Measurements from ENCODE around the gene PDZRN3.
A peak's percentile ranks its signal among the peaks of the same experiment; 100 is the strongest.

Gene PDZRN3

GRCh38 chr3:73559749-73560148, 65.0 kb downstream of the PDZRN3 start:
- Mint-ChIP-seq H3K27me3 (no peaks in the 10 kb centered on the region), H3K9me3 (no peaks in the 10 kb centered on the region), H3K27ac (no peak overlapping the region), H3K4me1 (no peaks in the 10 kb centered on the region), H3K4me3 (no peak overlapping the region)
- ATAC-seq (no peak), DNase-seq (no peak)

- DNase-seq (no peak), ATAC-seq (no peak)
- Mint-ChIP-seq H3K4me3 (no peak overlapping the region), H3K27me3 (no peaks in the 10 kb centered on the region), H3K4me1 (no peaks in the 10 kb centered on the region), H3K9me3 (no peaks in the 10 kb centered on the region), H3K27ac (no peak overlapping the region)
Observed at GRCh38 chr3:73558727-73559075, 66.0 kb downstream of the PDZRN3 start.

DNA sequence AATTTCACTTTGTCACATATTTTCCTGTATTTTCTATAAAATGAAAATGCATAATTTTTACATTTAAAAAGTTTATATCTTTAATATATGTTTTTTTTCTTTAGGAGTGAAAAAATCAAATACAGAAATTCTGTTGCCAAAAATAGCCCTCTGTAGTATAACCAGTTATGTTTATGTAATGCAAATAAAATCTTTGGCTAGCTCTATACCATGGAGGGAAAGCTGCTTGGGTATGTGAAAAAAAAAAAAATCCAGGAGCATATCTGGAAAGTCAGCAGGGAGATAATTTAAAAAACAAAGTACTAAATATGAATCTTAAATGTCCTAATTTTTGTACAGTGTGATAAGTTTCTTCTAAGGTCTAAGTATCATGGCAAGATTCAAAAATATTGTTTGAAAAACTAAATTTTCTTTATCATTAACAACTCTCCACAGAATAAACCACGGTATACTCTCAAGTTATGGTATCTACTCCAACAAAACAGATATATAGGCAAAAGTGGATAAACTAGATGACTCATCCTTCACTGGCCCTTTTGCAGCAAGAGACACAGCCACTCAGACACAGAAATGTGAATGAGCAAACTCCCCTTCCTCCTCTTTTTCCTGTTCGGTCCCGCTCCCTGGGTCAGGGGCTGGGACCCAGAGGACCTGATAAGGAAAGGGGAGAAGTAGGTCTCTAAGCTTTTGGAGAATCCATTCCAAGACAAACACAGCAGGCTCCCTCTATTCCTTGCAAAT, 66.6 kb downstream of the PDZRN3 start:
- H3K27ac Mint-ChIP-seq = no peak overlapping the region
- H3K27me3 Mint-ChIP-seq = no peaks in the 10 kb centered on the region
- ATAC-seq (no peak), DNase-seq (no peak)
- H3K4me3 Mint-ChIP-seq = no peak overlapping the region
- no peaks in the 10 kb centered on the region for H3K9me3 Mint-ChIP-seq
- H3K4me1 Mint-ChIP-seq = no peaks in the 10 kb centered on the region

- Mint-ChIP-seq H3K9me3 (no peaks in the 10 kb centered on the region), H3K27ac (no peak overlapping the region), H3K4me3 (no peak overlapping the region), H3K27me3 (no peaks in the 10 kb centered on the region), H3K4me1 (no peaks in the 10 kb centered on the region)
- DNase-seq (no peak), ATAC-seq (no peak)
Observed at GRCh38 chr3:73556520-73557372, 68.0 kb downstream of the PDZRN3 start.

GRCh38 chr3:73555076-73555475, 69.7 kb downstream of the PDZRN3 start:
- Mint-ChIP-seq H3K27me3 (no peaks in the 10 kb centered on the region), H3K4me1 (no peaks in the 10 kb centered on the region), H3K27ac (no peak overlapping the region), H3K9me3 (no peaks in the 10 kb centered on the region), H3K4me3 (no peak overlapping the region)
- ATAC-seq = no peak
- no peak for DNase-seq

DNA sequence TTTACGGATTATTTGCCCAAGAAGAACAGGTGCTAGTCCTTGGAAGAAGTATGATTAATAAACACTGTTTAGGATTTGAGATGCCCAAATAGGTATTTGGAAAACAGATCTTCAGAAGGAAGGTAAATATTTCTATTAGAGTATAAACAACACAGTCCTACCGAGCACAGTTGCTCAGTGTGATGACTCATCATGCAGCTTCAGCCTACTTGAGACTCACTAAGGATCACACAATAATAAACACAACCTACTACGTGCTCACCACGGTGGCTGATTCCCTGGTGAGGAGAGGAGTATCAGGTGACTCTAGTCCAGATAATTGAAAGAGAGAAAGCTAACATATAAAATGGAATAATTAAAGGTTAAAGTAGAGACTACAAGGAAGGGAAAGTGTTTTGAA, 72.0 kb downstream of the PDZRN3 start:
- no peak overlapping the region for H3K27ac Mint-ChIP-seq
- no peaks in the 10 kb centered on the region for H3K27me3 Mint-ChIP-seq
- no peaks in the 10 kb centered on the region for H3K9me3 Mint-ChIP-seq
- H3K4me1 Mint-ChIP-seq = no peaks in the 10 kb centered on the region
- no peak for DNase-seq
- no peak overlapping the region for H3K4me3 Mint-ChIP-seq
- ATAC-seq = no peak

DNA sequence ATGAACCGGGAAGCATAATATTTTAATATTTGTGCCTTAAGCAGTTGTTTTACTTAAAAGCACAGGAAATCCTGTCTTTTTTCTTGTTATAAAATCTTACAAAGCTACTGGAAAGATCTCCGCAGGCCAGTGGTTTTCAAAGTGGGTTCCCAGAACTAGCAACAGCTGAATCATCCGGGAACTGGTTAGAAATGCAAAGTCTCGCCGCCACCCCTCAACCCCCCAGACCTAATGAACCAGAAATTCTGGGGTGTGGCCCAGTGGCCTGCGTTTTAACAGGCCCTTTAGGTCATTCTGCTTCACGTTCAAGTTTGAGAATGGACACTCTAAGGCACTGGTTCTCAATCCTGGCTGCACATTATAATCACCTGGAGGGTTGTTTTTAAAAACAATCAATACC, 74.7 kb downstream of the PDZRN3 start:
- Mint-ChIP-seq H3K27me3 (no peaks in the 10 kb centered on the region), H3K4me1 (no peaks in the 10 kb centered on the region), H3K27ac (no peak overlapping the region), H3K4me3 (no peak overlapping the region), H3K9me3 (no peaks in the 10 kb centered on the region)
- ATAC-seq (no peak), DNase-seq (no peak)

DNA sequence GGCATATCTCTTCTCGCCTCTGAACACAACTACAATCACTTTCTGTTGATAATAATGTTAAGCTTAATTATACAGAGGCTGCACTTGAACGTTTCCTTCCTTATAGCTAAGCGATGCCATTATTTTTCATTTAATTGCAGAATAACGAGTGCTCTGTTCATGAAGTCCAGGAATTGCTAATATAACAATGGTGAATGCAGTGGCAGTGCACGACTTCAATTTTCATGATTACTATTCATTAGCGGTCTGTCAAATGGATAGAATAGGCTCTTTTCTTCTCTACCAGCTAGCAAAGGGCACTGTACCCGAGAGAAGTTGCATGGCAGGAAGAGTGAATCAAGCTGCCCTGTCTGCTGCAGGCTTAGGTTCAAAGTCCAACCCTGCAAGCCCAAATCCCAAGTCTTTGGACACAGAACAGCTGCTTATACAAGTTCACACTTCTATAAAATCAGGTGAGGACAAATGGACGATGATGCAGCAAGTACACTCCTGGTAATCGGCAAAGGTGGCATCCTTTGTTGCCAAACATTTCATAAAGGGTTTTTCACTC, 75.6 kb downstream of the PDZRN3 start:
- no peaks in the 10 kb centered on the region for H3K27me3 Mint-ChIP-seq
- H3K4me1 Mint-ChIP-seq = no peaks in the 10 kb centered on the region
- H3K4me3 Mint-ChIP-seq = no peak overlapping the region
- no peak overlapping the region for H3K27ac Mint-ChIP-seq
- DNase-seq = no peak
- no peak for ATAC-seq
- no peaks in the 10 kb centered on the region for H3K9me3 Mint-ChIP-seq

GRCh38 chr3:73548436-73548835, 76.3 kb downstream of the PDZRN3 start:
- Mint-ChIP-seq H3K27me3 (no peaks in the 10 kb centered on the region), H3K9me3 (no peaks in the 10 kb centered on the region), H3K4me1 (no peaks in the 10 kb centered on the region), H3K27ac (no peak overlapping the region), H3K4me3 (no peak overlapping the region)
- DNase-seq = no peak
- ATAC-seq = no peak

DNA sequence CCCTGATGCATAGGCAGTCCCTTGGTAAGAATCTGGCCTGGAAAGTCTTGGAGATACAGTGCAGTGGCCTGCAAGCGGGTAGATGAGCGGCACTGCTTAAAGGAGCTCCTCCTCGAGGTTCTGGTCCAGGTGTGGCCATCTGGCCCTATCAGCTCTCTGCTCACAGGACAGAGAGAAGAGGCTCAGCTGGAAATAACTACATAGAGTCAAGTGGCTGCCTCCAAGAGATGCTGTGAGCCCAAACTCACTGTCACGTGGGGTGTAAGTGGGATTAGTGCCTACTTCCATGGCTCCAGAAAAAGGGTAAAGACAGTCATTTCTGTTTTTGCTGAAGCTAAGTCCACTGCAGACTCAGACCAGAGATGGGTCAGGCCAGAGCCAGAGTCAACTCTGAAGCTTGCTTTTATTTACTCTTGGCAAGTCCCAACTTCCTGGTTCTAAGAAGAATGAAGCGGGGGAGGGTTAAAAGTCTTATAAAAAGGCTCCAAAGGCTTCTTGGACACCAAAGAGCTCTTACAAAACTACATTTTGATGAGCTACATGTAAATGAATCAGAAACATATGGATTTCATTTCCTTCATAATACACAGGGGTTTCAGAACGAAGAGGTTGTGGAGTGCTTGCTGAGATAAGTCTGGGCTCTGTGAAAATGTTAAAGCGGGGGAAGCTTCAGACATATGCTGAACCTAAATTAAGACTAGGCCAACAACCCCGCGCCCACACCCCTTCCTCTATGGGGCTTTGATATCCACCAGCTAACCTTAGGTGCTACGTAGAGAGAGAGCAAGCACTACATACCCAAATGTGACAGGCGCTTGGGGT, 77.1 kb downstream of the PDZRN3 start:
- H3K9me3 Mint-ChIP-seq = no peaks in the 10 kb centered on the region
- no peaks in the 10 kb centered on the region for H3K27me3 Mint-ChIP-seq
- peak overlapping the region in 1 of 2 donors; percentile 44 for H3K27ac Mint-ChIP-seq
- no peak for ATAC-seq
- no peaks in the 10 kb centered on the region for H3K4me1 Mint-ChIP-seq
- no peak overlapping the region for H3K4me3 Mint-ChIP-seq
- DNase-seq = no peak

- Mint-ChIP-seq H3K27ac (no peak overlapping the region), H3K4me3 (no peak overlapping the region), H3K27me3 (no peaks in the 10 kb centered on the region), H3K9me3 (no peaks in the 10 kb centered on the region), H3K4me1 (no peaks in the 10 kb centered on the region)
- ATAC-seq = no peak
- DNase-seq = no peak
Observed at GRCh38 chr3:73546961-73547360, 77.8 kb downstream of the PDZRN3 start.

DNA sequence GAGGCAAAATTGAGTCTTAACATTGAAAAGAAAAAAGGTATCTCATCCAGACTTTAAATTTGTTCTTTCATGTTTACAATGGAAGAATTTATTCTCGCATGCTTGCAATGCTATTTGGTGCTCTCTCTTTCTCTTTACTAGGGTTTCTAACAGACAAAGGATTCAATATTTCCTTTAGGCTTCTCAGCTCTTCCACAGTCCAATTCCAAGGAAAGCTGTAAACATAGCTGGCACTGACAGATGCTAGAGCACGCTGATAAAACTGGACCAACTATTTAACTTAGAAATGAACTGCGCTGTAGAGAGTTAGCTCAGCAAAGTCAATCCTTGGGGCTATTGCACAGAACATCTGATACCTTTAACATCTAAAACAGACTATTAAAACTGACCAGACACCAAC, 81.3 kb downstream of the PDZRN3 start:
- H3K4me3 Mint-ChIP-seq = no peak overlapping the region
- H3K4me1 Mint-ChIP-seq = no peaks in the 10 kb centered on the region
- no peak for ATAC-seq
- no peak overlapping the region for H3K27ac Mint-ChIP-seq
- H3K27me3 Mint-ChIP-seq = no peaks in the 10 kb centered on the region
- no peaks in the 10 kb centered on the region for H3K9me3 Mint-ChIP-seq
- no peak for DNase-seq

- H3K27me3 Mint-ChIP-seq = no peaks in the 10 kb centered on the region
- no peak overlapping the region for H3K27ac Mint-ChIP-seq
- no peak for DNase-seq
- no peak overlapping the region for H3K4me3 Mint-ChIP-seq
- no peaks in the 10 kb centered on the region for H3K4me1 Mint-ChIP-seq
- ATAC-seq = no peak
- no peaks in the 10 kb centered on the region for H3K9me3 Mint-ChIP-seq
Observed at GRCh38 chr3:73542136-73542535, 82.6 kb downstream of the PDZRN3 start.

DNA sequence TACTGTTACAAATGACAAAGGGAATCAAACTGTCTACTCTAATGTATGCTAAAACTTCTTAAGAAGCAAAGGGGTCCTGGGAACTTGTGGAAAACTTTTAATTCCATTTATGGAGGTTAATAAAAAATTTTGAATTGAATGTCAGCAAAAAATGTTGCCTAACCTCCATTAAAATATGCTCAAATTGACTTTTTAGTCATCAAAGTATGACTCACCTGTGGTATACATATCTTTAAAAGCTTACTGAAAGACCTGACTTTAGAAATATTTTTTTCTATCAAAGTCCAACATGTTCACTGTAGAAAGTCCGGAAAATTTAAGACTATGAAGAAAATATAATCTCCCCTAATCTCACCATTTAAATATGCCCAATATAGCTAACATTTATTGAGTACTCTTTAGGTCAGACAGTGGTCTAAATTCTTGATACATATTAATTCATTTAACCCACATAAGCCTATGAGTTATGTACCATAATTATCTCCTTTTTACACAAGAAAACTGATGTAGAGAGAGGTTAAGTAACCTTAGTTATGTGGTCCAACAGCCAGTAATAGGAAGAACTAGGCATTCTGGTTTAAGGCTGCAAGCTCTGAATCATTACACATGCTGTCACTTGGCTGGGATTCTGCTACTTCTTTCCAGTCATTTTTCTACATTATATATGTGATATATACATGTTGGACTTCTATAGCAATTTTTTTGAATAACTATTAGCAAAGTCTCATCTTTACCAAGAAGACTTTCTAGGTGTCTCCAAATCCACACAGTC, 83.6 kb downstream of the PDZRN3 start:
- no peak for DNase-seq
- Mint-ChIP-seq H3K27ac (no peak overlapping the region), H3K4me3 (no peak overlapping the region), H3K9me3 (no peaks in the 10 kb centered on the region), H3K27me3 (no peaks in the 10 kb centered on the region), H3K4me1 (no peaks in the 10 kb centered on the region)
- no peak for ATAC-seq

- H3K27me3 Mint-ChIP-seq = no peaks in the 10 kb centered on the region
- H3K4me3 Mint-ChIP-seq = no peak overlapping the region
- H3K4me1 Mint-ChIP-seq = no peaks in the 10 kb centered on the region
- ATAC-seq (no peak), DNase-seq (no peak)
- H3K9me3 Mint-ChIP-seq = no peaks in the 10 kb centered on the region
- no peak overlapping the region for H3K27ac Mint-ChIP-seq
Observed at GRCh38 chr3:73538486-73538885, 86.3 kb downstream of the PDZRN3 start.

Data from stimulated activated naive CD8-positive, alpha-beta T cell treated with anti-CD3 and anti-CD28 coated beads, Interleukin-15, amount 100 ng/mL, for 72 hours (primary cell).